Peyer's patch (tissue), 4 donors: ENCODE measurements around the gene NUP153.

Experiments used
- CTCF ChIP-seq, 6 experiments: fragments of 450-650 bp in 4 of 6; fragments of 200-600 bp in 2 of 6; sonication (generic) in 1 of 6; IDR thresholded peaks; one replicate each; pipeline ENCODE4 v1.5.1; 2017 to 2019; ENCODE audit warnings: antibody characterized with exemption in 6 of 6, mild to moderate bottlenecking in 3 of 6, moderate library complexity in 1 of 6
- POLR2A ChIP-seq, 2 donors: fragments of 450-650 bp; IDR thresholded peaks; one replicate each; pipeline ENCODE4 v1.5.1; 2017; ENCODE audit warnings: antibody characterized with exemption in 2 of 2, mild to moderate bottlenecking in 2 of 2, moderate library complexity in 2 of 2

GRCh38 chr6:17633465-17634188 lies 73.1 kb downstream of the NUP153 start:
- TF ChIP-seq POLR2A (IDR thresholded peaks at IDR 0.05) (no peak), CTCF (IDR thresholded peaks at IDR 0.05) (no peak)
